Left lung (tissue), 10 donors: ENCODE measurements around the gene GALNT8. TPM values are rescaled to one million over a fixed set of nuclear protein-coding genes. Genes with fewer than 3 reads are reported as not detected.

Experiments
- ATAC-seq: fragments of 200-7000 bp; cut with Tn5 transposase; one replicate; pipeline ENCODE4 v1.9.1; 2020; ENCODE audit warnings: moderate library complexity
- DNase-seq, 4 donors: peaks; one replicate each; pipeline ENCODE4 v3.0.0-alpha.2; 2013 to 2020
- H3K27ac ChIP-seq, 2 donors: fragments of 200-600 bp; sonication (generic) in 1 of 2; one replicate each; pipeline versions ENCODE4 v1.5.0 to v1.8.0; 2020 to 2021
- H3K27me3 ChIP-seq, 2 donors: fragments of 200-600 bp; sonication (generic) in 1 of 2; one replicate each; pipeline versions ENCODE4 v1.5.0 to v1.8.0; 2020 to 2021
- H3K36me3 ChIP-seq, 2 donors: fragments of 200-600 bp; sonication (generic) in 1 of 2; one replicate each; pipeline versions ENCODE4 v1.5.0 to v1.8.0; 2020 to 2021
- H3K4me1 ChIP-seq, 2 donors: fragments of 200-600 bp; one replicate each; pipeline ENCODE4 v1.8.0; 2021
- H3K4me3 ChIP-seq, 2 donors: fragments of 200-600 bp; sonication (generic) in 1 of 2; one replicate each; pipeline versions ENCODE4 v1.5.0 to v1.8.0; 2020 to 2021; ENCODE audit warnings: mild to moderate bottlenecking in 1 of 2
- H3K9me3 ChIP-seq, 2 donors: fragments of 200-600 bp; sonication (generic) in 1 of 2; one replicate each; pipeline versions ENCODE4 v1.5.0 to v1.8.0; 2020 to 2021
- intact Hi-C, 2 donors: fragments of 100-400 bp; cut with DNase I; formaldehyde crosslinking; loops; one replicate each; pipeline versions ENCODE4 v1.11.2 to v1.14.2; 2022
- polyA plus RNA-seq, 6 donors: library from polyadenylated mRNA; unstranded; fragments of 120-200 nt; gene quantifications; one replicate each; pipeline ENCODE4 v1.2.1, GENCODE V29; 2013; ENCODE audit not compliant: insufficient read length in 6 of 6
- total RNA-seq, 2 donors: library from RNA; stranded (reverse); fragmentation: NEBNext Ultra II Directional; extraction: Animal tissue kit (Norgen Biotek cat#: 25700); gene quantifications; one replicate each; pipeline ENCODE4 v1.2.1, GENCODE V29; 2021
- TF ChIP-seq, protein P1 (sequence below), 2 donors: fragments of 200-600 bp; sonication (generic) in 1 of 2; IDR thresholded peaks; one replicate each; pipeline versions ENCODE4 v1.5.0 to v1.8.0; 2021; ENCODE audit warnings: antibody characterized with exemption in 2 of 2
- donor health status: DM: no; HTN: yes; CAD: no.
- donor health status: DM: no; HTN: no; CAD: no.

Gene GALNT8
- total and polyA plus RNA-seq, 8 donors: 0.09 to 2.3 (median 1.3) TPM

GRCh38 chr12:4791497-4791896, 71.3 kb downstream of the GALNT8 start:
- Histone ChIP-seq H3K4me1 (no peaks in the 10 kb centered on the region), H3K9me3 (no peaks in the 10 kb centered on the region), H3K27ac (no peak overlapping the region), H3K36me3 (no peaks in the 10 kb centered on the region), H3K4me3 (no peak overlapping the region), H3K27me3 (peaks cover 0 to 5% of the 10 kb centered on the region in 2 donors)
- ATAC-seq: no peak
- TF ChIP-seq, protein P1, sequence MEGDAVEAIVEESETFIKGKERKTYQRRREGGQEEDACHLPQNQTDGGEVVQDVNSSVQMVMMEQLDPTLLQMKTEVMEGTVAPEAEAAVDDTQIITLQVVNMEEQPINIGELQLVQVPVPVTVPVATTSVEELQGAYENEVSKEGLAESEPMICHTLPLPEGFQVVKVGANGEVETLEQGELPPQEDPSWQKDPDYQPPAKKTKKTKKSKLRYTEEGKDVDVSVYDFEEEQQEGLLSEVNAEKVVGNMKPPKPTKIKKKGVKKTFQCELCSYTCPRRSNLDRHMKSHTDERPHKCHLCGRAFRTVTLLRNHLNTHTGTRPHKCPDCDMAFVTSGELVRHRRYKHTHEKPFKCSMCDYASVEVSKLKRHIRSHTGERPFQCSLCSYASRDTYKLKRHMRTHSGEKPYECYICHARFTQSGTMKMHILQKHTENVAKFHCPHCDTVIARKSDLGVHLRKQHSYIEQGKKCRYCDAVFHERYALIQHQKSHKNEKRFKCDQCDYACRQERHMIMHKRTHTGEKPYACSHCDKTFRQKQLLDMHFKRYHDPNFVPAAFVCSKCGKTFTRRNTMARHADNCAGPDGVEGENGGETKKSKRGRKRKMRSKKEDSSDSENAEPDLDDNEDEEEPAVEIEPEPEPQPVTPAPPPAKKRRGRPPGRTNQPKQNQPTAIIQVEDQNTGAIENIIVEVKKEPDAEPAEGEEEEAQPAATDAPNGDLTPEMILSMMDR (IDR thresholded peaks at IDR 0.05): no peak
- intact Hi-C loops: no loop called here
- DNase-seq: no peak

GRCh38 chr12:4794491-4794890, 74.3 kb downstream of the GALNT8 start:
- intact Hi-C loops: no loop called here
- H3K27me3 ChIP-seq: peaks cover 0 to 14% of the 10 kb centered on the region in 2 donors
- ATAC-seq (no peak), DNase-seq (no peak)
- TF ChIP-seq, protein P1 (IDR thresholded peaks at IDR 0.05): no peak
- no peak overlapping the region for H3K4me3 ChIP-seq
- H3K9me3 ChIP-seq: no peaks in the 10 kb centered on the region
- no peaks in the 10 kb centered on the region for H3K4me1 ChIP-seq
- H3K27ac ChIP-seq: no peak overlapping the region
- no peaks in the 10 kb centered on the region for H3K36me3 ChIP-seq

DNA sequence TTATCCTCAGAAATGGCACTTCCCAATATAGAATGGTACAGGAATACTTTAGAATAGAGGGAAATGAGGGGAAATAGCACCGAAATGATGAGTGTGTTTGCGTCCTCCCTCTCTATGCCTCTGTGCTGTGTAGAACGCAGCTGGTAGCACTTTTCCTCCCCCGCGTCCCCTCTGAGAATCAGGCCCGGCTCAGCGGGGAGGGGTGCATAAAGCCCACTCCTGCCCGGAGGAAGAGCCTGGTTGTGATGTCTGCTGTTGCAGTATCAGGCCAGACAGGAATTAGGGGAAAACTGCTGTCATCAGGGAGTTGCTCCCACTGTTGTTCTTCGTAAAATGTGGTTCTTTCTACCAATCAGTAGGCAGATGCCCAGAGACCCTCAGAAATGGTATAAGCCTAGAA, 76.0 kb downstream of the GALNT8 start:
- H3K9me3 ChIP-seq: no peaks in the 10 kb centered on the region
- no peak overlapping the region for H3K27ac ChIP-seq
- no peaks in the 10 kb centered on the region for H3K4me1 ChIP-seq
- ATAC-seq (no peak), DNase-seq (no peak)
- intact Hi-C loops: no loop called here
- no peak overlapping the region for H3K4me3 ChIP-seq
- H3K27me3 ChIP-seq: peaks cover 0 to 18% of the 10 kb centered on the region in 2 donors
- TF ChIP-seq, protein P1 (IDR thresholded peaks at IDR 0.05): no peak
- H3K36me3 ChIP-seq: no peaks in the 10 kb centered on the region

DNA sequence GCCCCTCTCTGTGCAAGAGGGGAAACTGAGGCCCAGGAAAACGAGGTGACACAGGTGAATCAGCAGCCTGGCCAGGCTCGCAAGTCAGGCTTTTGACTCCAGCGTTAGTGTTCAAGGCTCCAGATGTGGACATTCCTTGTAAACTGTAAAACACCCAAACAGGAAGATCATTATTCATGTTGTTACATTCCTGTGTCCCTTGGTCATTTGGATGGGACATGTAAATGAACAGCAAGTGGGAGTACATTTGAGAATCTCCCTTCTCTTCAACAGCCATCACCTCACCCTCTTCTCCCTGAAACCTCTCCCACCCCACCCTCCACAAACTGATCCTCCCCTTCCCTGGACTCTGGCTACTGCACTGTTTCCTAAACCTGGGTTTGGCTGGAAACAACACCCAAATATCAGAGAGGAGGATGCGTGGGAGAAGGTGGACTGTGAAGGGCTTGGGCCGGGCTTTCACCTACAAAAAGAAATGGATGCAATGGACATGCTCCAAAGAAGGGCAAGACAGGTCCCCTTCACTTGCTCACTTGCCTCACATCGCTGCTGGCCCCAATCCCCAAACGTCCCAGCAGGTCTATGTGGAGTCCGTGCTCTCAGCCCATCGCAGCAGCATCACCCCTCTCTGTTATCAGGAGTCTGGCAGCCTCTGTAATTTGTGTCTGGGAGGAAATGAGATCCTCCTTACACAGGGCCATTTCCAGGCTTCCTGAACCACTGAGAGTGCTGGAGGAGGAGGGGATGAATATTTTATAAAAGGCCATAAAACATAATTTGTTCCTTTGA, 76.7 kb downstream of the GALNT8 start:
- ATAC-seq: no peak
- intact Hi-C loops: no loop called here
- H3K9me3 ChIP-seq: no peaks in the 10 kb centered on the region
- no peak overlapping the region for H3K4me3 ChIP-seq
- H3K27ac ChIP-seq: no peak overlapping the region
- no peak for DNase-seq
- H3K27me3 ChIP-seq: peaks cover 0 to 18% of the 10 kb centered on the region in 2 donors
- no peaks in the 10 kb centered on the region for H3K36me3 ChIP-seq
- TF ChIP-seq, protein P1 (IDR thresholded peaks at IDR 0.05): no peak
- no peaks in the 10 kb centered on the region for H3K4me1 ChIP-seq

DNA sequence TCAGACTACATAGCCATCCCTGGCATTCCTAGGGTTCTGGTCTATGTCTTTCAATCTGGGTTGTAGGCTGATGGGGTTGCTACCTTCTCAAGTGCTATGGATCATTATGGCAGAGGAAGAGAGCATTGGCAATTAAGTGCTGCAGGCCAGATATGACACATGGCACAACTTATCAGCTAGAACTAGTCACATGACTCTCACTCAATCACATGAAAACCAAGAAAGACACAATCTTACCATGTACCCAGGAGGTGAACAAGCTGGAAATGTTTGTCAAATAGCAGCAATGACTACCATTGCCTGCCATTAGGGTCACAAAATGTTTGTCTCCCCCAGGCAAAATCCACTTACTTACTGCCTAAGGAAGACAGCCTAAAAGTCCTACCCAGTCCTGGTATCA, 80.4 kb downstream of the GALNT8 start:
- Histone ChIP-seq H3K27ac (no peak overlapping the region), H3K4me1 (no peaks in the 10 kb centered on the region), H3K27me3 (peaks cover 0 to 21% of the 10 kb centered on the region in 2 donors), H3K9me3 (no peaks in the 10 kb centered on the region), H3K36me3 (no peaks in the 10 kb centered on the region), H3K4me3 (no peak overlapping the region)
- ATAC-seq (no peak), DNase-seq (no peak)
- intact Hi-C loops: no loop called here
- TF ChIP-seq, protein P1 (IDR thresholded peaks at IDR 0.05): no peak
